ENCODE data around the gene MXRA8. TPM values are rescaled to one million over a fixed set of nuclear protein-coding genes. Genes with fewer than 3 reads are reported as not detected.

Gene MXRA8
- total and polyA plus RNA-seq, 7 donors: 7.2 to 24.3 (median 10.1) TPM

GRCh38 chr1:1340791-1341548 lies 17.4 kb downstream of the MXRA8 start:
- Histone ChIP-seq H3K36me3 (ENCODE audit: insufficient read depth in 1 of 2, low read depth in 1 of 2) (peaks cover 6 to 50% of the 10 kb centered on the region in 2 donors), H3K4me3 (no peak overlapping the region), H3K27ac (no peak overlapping the region), H3K4me1 (peaks cover 36% of the 10 kb centered on the region), H3K9me3 (no peaks in the 10 kb centered on the region), H3K27me3 (ENCODE audit: insufficient read depth in 3 of 3, low read length in 2 of 3) (no peaks in the 10 kb centered on the region)
- intact Hi-C loops (cut with DNase I): no loop called here
- TF ChIP-seq, protein P1, sequence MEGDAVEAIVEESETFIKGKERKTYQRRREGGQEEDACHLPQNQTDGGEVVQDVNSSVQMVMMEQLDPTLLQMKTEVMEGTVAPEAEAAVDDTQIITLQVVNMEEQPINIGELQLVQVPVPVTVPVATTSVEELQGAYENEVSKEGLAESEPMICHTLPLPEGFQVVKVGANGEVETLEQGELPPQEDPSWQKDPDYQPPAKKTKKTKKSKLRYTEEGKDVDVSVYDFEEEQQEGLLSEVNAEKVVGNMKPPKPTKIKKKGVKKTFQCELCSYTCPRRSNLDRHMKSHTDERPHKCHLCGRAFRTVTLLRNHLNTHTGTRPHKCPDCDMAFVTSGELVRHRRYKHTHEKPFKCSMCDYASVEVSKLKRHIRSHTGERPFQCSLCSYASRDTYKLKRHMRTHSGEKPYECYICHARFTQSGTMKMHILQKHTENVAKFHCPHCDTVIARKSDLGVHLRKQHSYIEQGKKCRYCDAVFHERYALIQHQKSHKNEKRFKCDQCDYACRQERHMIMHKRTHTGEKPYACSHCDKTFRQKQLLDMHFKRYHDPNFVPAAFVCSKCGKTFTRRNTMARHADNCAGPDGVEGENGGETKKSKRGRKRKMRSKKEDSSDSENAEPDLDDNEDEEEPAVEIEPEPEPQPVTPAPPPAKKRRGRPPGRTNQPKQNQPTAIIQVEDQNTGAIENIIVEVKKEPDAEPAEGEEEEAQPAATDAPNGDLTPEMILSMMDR (IDR thresholded peaks at IDR 0.05): no peak
- ATAC-seq: no peak
- 89 to 94% (median 91%) methylated on average over 36 of the region's 36 CpGs for WGBS, 3 donors
- no peak for DNase-seq

DNA sequence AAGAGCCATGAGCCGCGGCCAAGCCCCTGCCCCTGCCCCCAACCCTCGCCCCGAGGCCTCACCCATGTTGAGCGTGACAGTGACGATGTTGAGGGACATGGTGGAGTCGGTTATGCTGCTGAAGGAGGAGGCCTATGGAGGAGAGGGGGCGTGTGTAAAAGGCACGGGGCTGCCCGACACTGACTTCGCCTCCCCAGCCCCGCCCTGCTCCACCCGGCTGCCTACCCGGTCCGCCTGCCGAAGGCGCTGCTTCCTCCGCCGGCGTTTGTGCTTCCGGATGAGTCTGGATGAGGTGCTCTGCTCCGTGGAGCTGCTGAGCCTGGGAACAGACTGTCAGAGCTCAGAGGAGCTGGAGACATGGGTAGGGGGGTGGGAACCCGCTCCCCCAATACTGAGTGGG lies 18.2 kb downstream of the MXRA8 start:
- WGBS, 3 donors: 84 to 89% (median 84%) methylated on average over 23 of the region's 23 CpGs
- TF ChIP-seq, protein P1 (IDR thresholded peaks at IDR 0.05): no peak
- no peak for ATAC-seq

GRCh38 chr1:1338278-1338677 lies 20.1 kb downstream of the MXRA8 start:
- Histone ChIP-seq H3K27me3 (ENCODE audit: insufficient read depth in 3 of 3, low read length in 2 of 3) (no peaks in the 10 kb centered on the region), H3K9me3 (no peaks in the 10 kb centered on the region), H3K27ac (no peak overlapping the region), H3K36me3 (ENCODE audit: insufficient read depth in 1 of 2, low read depth in 1 of 2) (peaks cover 6 to 61% of the 10 kb centered on the region in 2 donors), H3K4me1 (peaks cover 17% of the 10 kb centered on the region), H3K4me3 (no peak overlapping the region)
- intact Hi-C loops (cut with DNase I): no loop called here
- ATAC-seq (no peak), DNase-seq (no peak)
- WGBS, 3 donors: 91 to 95% (median 94%) methylated on average over 30 to 36 of the region's 36 CpGs
- TF ChIP-seq, protein P1 (IDR thresholded peaks at IDR 0.05): no peak

More for the DNA sequence above, 18.2 kb downstream of the MXRA8 start:
- Histone ChIP-seq H3K4me1 (peaks cover 28% of the 10 kb centered on the region), H3K4me3 (no peak overlapping the region), H3K36me3 (ENCODE audit: insufficient read depth in 1 of 2, low read depth in 1 of 2) (peaks cover 6 to 58% of the 10 kb centered on the region in 2 donors), H3K27me3 (ENCODE audit: insufficient read depth in 3 of 3, low read length in 2 of 3) (no peaks in the 10 kb centered on the region), H3K27ac (no peak overlapping the region), H3K9me3 (no peaks in the 10 kb centered on the region)
- no peak for DNase-seq
- intact Hi-C loops (cut with DNase I): no loop called here

- Histone ChIP-seq H3K27me3 (ENCODE audit: insufficient read depth in 3 of 3, low read length in 2 of 3) (no peaks in the 10 kb centered on the region), H3K4me1 (peaks cover 18% of the 10 kb centered on the region), H3K27ac (no peak overlapping the region), H3K4me3 (no peak overlapping the region), H3K9me3 (no peaks in the 10 kb centered on the region), H3K36me3 (ENCODE audit: insufficient read depth in 1 of 2, low read depth in 1 of 2) (peaks cover 6 to 61% of the 10 kb centered on the region in 2 donors)
- TF ChIP-seq, protein P1 (IDR thresholded peaks at IDR 0.05): no peak
- ATAC-seq: peak in 2 of 4 donors; percentile 24 to 39
- 81 to 95% (median 86%) methylated on average over 10 to 18 of the region's 18 CpGs for WGBS, 3 donors
- no peak for DNase-seq
- intact Hi-C loops (cut with DNase I): no loop called here
Measured at GRCh38 chr1:1337793-1338147, 20.6 kb downstream of the MXRA8 start.

Data from psoas muscle (tissue), 8 donors.